ENCODE data around the gene MDM4. TPM values are rescaled to one million over a fixed set of nuclear protein-coding genes. Genes with fewer than 3 reads are reported as not detected.

Gene MDM4
- total RNA-seq, 1 donor from 2014 or later = 84.5 TPM

DNA sequence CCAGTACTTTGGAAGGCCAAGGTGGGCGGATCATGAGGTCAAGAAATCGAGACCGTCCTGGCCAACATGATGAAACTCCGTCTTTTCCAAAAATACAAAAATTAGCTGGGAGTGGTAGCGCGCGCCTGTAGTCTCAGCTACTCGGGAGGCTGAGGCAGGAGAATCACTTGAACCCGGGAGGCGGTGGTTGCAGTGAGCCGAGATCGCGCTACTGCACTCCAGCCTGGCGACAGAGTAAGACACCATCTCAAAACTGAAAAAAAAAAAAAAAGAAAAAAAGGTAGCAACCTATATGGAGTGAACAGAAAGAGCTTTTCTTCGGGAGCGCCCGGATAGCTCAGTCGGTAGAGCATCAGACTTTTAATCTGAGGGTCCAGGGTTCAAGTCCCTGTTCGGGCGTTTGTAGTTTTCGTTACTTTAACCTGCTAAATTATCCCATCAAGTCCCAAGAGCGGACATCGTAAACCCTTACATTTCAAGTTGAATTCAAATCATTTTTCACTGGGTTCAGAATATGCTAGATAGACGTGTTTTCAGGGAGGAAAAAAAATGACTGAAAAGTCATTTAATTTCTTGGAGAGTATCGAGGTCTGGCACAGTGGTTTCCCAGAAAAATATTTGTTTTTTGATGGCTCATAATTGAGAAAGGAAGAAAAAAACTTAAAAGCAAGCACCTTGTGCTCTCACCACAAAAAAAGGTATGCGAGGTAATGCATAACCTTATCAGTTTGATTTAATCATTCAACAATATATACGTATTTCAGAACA lies 9.8 kb upstream of the MDM4 start:
- H3K4me1 ChIP-seq = peaks cover 7% of the 10 kb centered on the region
- ATAC-seq (peak; percentile 86), DNase-seq (peak; percentile 78)
- H3K36me3 ChIP-seq = no peaks in the 10 kb centered on the region
- H3K27me3 ChIP-seq = no peaks in the 10 kb centered on the region
- TF ChIP-seq, protein P1, sequence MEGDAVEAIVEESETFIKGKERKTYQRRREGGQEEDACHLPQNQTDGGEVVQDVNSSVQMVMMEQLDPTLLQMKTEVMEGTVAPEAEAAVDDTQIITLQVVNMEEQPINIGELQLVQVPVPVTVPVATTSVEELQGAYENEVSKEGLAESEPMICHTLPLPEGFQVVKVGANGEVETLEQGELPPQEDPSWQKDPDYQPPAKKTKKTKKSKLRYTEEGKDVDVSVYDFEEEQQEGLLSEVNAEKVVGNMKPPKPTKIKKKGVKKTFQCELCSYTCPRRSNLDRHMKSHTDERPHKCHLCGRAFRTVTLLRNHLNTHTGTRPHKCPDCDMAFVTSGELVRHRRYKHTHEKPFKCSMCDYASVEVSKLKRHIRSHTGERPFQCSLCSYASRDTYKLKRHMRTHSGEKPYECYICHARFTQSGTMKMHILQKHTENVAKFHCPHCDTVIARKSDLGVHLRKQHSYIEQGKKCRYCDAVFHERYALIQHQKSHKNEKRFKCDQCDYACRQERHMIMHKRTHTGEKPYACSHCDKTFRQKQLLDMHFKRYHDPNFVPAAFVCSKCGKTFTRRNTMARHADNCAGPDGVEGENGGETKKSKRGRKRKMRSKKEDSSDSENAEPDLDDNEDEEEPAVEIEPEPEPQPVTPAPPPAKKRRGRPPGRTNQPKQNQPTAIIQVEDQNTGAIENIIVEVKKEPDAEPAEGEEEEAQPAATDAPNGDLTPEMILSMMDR (IDR thresholded peaks at IDR 0.05) = no peak
- peak overlapping the region; percentile 91 for H3K27ac ChIP-seq
- H3K4me3 ChIP-seq = peak overlapping the region; percentile 63
- intact Hi-C loops (cut with DNase I) = no loop called here
- H3K9me3 ChIP-seq = no peaks in the 10 kb centered on the region

DNA sequence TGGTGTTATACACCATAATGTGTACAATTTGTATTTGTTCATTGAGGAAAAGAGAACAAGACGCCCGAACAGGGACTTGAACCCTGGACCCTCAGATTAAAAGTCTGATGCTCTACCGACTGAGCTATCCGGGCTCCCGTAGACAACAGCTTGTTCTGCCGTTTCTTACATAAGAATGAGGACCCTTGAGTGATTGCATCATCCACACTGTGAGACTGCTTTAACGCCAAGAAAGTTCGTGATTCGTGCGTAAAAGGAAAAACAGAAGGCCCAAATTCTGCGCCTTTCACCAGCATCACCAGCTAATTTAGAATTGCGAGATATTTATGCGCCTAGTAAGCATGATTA lies 9.3 kb upstream of the MDM4 start:
- peak; percentile 79 for ATAC-seq
- intact Hi-C loops (cut with DNase I) = no loop called here
- H3K4me3 ChIP-seq = peak overlapping the region; percentile 63
- DNase-seq = no peak
- H3K36me3 ChIP-seq = no peaks in the 10 kb centered on the region
- no peaks in the 10 kb centered on the region for H3K27me3 ChIP-seq
- peak overlapping the region; percentile 91 for H3K27ac ChIP-seq
- TF ChIP-seq, protein P1 (IDR thresholded peaks at IDR 0.05) = no peak
- no peaks in the 10 kb centered on the region for H3K9me3 ChIP-seq
- peaks cover 7% of the 10 kb centered on the region for H3K4me1 ChIP-seq

DNA sequence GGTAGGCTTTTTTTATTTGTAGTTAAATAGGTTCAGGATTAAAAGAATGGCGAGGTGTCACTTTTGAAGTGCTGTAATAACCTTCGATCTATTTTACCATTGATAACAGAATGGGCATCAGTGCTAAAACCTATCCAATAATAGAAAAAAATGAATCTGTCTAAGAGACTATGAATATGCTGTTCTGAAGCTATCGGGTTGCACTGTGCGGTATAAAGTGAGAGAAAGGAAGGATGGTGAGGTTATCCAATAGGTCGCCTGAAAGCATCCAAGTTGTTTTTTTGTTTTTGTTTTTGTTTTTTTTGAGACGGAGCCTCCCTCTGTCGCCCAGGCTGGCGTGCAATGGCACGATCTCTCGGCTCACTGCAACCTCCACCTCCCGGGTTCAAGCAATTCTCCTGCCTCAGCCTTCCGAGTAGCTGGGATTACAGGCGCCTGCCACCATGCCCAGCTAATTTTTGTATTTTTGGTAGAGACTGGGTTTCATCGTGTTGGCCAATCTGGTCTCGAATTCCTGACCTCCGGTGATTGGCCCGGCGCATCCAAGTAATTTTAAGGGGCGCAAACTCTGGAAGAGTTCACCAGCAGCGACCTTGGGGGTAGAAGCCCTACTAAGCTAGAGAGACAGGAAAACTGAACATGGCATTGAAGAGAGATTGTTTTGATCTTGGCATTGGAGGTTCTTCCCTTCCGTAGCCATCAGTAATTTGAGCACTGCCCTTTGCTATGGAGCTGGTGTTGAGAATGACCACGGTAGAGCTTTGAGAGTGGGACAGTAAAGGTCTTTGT lies 8.7 kb upstream of the MDM4 start:
- intact Hi-C loops (cut with DNase I) = no loop called here

DNA sequence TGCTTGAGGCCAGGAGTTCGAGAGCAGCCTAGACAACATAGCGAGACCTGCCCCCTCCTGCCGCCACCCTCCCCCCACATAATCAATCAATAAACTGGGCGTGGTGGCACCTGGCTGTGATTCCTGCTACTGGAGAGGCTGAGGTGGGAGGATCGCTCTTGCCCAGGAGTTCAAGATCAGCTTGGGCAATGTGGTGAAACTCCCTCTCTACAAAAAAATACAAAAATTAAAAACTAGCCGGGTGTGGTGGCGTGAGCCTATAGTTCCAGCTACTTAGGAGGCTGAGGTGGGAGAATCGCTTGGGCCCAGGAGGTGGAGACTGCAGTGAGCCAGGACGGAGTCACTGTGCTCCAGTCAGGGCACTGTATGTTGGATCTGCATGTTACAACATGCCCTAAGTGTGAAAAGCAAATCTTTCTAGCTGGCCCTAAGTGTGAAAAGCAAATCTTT lies 7.0 kb upstream of the MDM4 start:
- Histone ChIP-seq H3K36me3 (no peaks in the 10 kb centered on the region), H3K27me3 (no peaks in the 10 kb centered on the region), H3K9me3 (no peaks in the 10 kb centered on the region), H3K4me1 (peaks cover 7% of the 10 kb centered on the region), H3K27ac (no peak overlapping the region), H3K4me3 (no peak overlapping the region)
- intact Hi-C loops (cut with DNase I) = no loop called here
- no peak for ATAC-seq
- DNase-seq = no peak
- TF ChIP-seq, protein P1 (IDR thresholded peaks at IDR 0.05) = no peak

More for the DNA sequence above, 8.7 kb upstream of the MDM4 start:
- no peaks in the 10 kb centered on the region for H3K27me3 ChIP-seq
- peak overlapping the region; percentile 63 for H3K4me3 ChIP-seq
- H3K27ac ChIP-seq = peak overlapping the region; percentile 91
- no peaks in the 10 kb centered on the region for H3K36me3 ChIP-seq
- no peaks in the 10 kb centered on the region for H3K9me3 ChIP-seq
- TF ChIP-seq, protein P1 (IDR thresholded peaks at IDR 0.05) = no peak
- ATAC-seq (peak; percentile 51), DNase-seq (no peak)
- H3K4me1 ChIP-seq = peaks cover 7% of the 10 kb centered on the region

DNA sequence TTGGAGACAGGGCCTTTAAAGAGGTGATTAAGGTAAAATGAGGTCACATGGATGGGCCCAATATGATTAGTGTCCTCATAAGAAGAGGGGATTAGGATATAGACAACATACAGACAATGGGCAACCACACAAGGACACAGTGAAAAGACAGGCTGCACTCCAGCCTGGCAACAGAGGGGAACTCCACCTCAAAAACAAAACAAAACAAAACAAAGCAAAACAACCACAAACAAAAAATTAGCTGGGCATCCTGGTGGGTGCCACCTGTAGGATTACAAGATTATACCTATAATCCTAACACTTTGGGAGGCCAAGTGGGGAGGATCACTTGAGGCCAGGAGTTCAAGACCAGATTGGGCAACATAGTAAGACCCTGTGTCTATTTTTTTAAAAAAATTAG lies 4.8 kb upstream of the MDM4 start:
- TF ChIP-seq, protein P1 (IDR thresholded peaks at IDR 0.05) = no peak
- Histone ChIP-seq H3K27me3 (no peaks in the 10 kb centered on the region), H3K27ac (no peak overlapping the region), H3K4me3 (no peak overlapping the region), H3K36me3 (no peaks in the 10 kb centered on the region), H3K4me1 (peaks cover 5% of the 10 kb centered on the region), H3K9me3 (no peaks in the 10 kb centered on the region)
- no peak for ATAC-seq
- no peak for DNase-seq
- intact Hi-C loops (cut with DNase I) = no loop called here
